Airway epithelial cell (primary cell): ENCODE measurements around the gene DDX18. TPM values are rescaled to one million over a fixed set of nuclear protein-coding genes. Genes with fewer than 3 reads are reported as not detected.

Experiments used
- total RNA-seq: library from RNA; depleted of rRNA; stranded (reverse); fragments of >200 nt; gene quantifications from 2 replicates; pipeline ENCODE4 v1.2.3, GENCODE V29; 2015

Gene DDX18
- 38.1 and 43.4 TPM in 2 replicates for total RNA-seq

DNA sequence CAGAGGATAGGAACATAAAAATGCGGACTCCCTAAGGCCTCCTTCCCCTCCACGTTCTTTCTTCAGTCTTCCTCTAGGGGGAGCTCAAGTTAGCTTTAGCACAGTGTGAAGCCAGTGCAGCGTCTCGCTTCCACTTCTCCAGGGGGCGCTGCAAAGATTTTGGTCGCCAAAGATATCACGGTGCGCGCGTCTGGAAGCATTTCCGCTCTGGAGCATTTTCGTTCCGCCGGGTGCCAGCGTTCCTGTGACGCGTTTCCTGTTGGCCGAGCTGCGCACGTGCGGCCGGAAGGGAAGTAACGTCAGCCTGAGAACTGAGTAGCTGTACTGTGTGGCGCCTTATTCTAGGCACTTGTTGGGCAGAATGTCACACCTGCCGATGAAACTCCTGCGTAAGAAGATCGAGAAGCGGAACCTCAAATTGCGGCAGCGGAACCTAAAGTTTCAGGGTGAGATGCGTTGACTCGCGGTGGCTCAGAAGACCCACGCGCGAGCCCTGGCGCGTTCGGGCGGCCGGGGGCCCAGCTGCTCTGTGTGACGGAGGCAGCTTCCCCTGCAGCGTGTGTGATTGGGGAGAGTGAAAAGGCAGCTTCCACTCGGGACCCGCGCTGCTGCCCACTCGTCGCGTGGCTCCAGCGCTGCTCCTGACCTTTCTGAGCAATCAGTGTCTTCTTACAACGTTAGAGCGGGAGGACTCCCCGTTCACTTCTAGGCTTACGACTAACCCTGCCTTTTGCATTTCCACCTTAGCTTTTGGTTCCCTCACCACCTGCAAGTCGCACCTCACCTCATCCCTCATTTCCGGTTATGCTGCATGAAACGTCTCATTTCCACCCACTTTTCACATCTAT is at the start of gene DDX18:
DDX18 (plus strand) TSS at position 275 of the 848 bp plus-strand sequence; CDS start at position 362, 87 bp downstream.

Other genes with a start within 250 kb of the DDX18 start
- gene CCDC93, start 199.4 kb downstream of the DDX18 start, total RNA-seq = 5.2 and 9.2 TPM in 2 replicates